Measurements from ENCODE around the gene PCDHB5. TPM values are rescaled to one million over a fixed set of nuclear protein-coding genes. Genes with fewer than 3 reads are reported as not detected.
"Not testable (repeated sequence)": the region's sequence is repeated elsewhere in the genome, so short reads cannot be mapped to it uniquely, and the experiment has no call there.

Gene PCDHB5
- total and polyA plus RNA-seq, 2 experiments from 2014 or later: 27.5 to 30.0 TPM

DNA sequence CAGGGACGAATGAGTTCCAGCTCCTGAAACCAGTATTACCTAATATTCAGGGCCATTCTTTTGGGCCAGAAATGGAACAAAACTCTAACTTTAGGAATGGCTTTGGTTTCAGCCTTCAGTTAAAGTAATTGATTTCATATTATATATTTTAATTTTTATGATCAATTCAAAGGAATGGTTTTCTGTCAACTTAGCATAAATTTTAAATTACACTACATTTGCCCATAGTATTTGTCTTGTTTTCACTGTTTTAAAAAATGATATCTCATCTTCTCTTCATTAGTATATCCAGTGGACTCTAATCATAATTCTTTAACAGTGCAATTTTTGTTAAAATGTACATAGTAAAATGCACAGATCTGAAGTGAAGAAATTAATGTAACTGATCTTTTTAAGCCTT, 45.3 kb downstream of the PCDHB5 start:
- Histone ChIP-seq H3K4me1 (ENCODE audit: low read depth) (no peaks in the 10 kb centered on the region), H3K27me3 (no peaks in the 10 kb centered on the region), H3K9me3 (ENCODE audit: low read depth) (no peaks in the 10 kb centered on the region), H3K4me3 (no peak overlapping the region), H3K27ac (no peak overlapping the region), H3K36me3 (no peaks in the 10 kb centered on the region)
- DNase-seq (ENCODE audit: low read depth in 1 of 2, low spot score in 1 of 2): no peak
- TF ChIP-seq, protein P1, sequence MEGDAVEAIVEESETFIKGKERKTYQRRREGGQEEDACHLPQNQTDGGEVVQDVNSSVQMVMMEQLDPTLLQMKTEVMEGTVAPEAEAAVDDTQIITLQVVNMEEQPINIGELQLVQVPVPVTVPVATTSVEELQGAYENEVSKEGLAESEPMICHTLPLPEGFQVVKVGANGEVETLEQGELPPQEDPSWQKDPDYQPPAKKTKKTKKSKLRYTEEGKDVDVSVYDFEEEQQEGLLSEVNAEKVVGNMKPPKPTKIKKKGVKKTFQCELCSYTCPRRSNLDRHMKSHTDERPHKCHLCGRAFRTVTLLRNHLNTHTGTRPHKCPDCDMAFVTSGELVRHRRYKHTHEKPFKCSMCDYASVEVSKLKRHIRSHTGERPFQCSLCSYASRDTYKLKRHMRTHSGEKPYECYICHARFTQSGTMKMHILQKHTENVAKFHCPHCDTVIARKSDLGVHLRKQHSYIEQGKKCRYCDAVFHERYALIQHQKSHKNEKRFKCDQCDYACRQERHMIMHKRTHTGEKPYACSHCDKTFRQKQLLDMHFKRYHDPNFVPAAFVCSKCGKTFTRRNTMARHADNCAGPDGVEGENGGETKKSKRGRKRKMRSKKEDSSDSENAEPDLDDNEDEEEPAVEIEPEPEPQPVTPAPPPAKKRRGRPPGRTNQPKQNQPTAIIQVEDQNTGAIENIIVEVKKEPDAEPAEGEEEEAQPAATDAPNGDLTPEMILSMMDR (IDR thresholded peaks at IDR 0.05; ENCODE audit: low read depth, low read length): no peak

DNA sequence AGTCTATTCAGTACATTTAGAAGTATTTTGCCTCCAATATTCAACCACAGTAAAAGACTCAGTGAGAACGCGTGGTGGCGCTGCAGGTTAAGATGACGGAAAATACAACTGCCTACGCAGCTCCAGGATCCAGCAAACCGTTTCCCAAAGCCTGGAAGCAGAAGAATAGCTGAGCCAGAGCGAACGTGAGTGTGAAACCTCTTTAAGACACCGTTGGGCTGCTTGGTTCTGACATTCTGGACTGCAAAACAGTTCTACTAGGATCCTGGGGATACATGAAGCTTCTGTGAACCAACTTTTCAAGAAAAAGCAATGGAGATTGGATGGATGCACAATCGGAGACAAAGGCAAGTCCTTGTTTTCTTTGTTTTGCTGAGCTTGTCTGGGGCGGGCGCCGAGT, 47.2 kb downstream of the PCDHB5 start, which contains the start of gene PCDHB16:
Gene PCDHB16, plus strand, starts transcription at position 140 of the 400 bp plus-strand sequence. Its CDS starts 173 bp downstream, at position 313.
- H3K27ac ChIP-seq: no peak within 1 kb of the TSS
- H3K27me3 ChIP-seq: no peaks in the 10 kb centered on the region
- DNase-seq (ENCODE audit: low read depth in 1 of 2, low spot score in 1 of 2): peak; percentile 3 to 30
- no peaks in the 10 kb centered on the region for H3K36me3 ChIP-seq
- no peaks in the 10 kb centered on the region for H3K4me1 ChIP-seq (ENCODE audit: low read depth)
- no peak within 1 kb of the TSS for H3K4me3 ChIP-seq
- TF ChIP-seq, protein P1 (IDR thresholded peaks at IDR 0.05; ENCODE audit: low read depth, low read length): no peak
- H3K9me3 ChIP-seq (ENCODE audit: low read depth): no peaks in the 10 kb centered on the region

DNA sequence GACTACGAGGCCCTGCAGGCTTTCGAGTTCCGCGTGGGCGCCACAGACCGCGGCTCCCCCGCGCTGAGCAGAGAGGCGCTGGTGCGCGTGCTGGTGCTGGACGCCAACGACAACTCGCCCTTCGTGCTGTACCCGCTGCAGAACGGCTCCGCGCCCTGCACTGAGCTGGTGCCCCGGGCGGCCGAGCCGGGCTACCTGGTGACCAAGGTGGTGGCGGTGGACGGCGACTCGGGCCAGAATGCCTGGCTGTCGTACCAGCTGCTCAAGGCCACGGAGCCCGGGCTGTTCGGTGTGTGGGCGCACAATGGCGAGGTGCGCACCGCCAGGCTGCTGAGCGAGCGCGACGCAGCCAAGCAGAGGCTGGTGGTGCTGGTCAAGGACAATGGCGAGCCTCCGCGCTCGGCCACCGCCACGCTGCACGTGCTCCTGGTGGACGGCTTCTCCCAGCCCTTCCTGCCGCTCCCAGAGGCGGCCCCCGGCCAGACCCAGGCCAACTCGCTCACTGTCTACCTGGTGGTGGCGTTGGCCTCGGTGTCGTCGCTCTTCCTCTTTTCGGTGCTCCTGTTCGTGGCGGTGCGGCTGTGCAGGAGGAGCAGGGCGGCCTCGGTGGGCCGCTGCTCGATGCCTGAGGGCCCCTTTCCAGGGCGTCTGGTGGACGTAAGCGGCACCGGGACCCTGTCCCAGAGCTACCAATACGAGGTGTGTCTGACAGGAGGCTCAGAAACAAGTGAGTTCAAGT, 49.3 kb downstream of the PCDHB5 start:
- H3K4me1 ChIP-seq (ENCODE audit: low read depth); H3K36me3 ChIP-seq; H3K9me3 ChIP-seq (ENCODE audit: low read depth); H3K4me3 ChIP-seq; DNase-seq (ENCODE audit: low read depth in 1 of 2, low spot score in 1 of 2); H3K27ac ChIP-seq; H3K27me3 ChIP-seq: not testable (repeated sequence)

DNA sequence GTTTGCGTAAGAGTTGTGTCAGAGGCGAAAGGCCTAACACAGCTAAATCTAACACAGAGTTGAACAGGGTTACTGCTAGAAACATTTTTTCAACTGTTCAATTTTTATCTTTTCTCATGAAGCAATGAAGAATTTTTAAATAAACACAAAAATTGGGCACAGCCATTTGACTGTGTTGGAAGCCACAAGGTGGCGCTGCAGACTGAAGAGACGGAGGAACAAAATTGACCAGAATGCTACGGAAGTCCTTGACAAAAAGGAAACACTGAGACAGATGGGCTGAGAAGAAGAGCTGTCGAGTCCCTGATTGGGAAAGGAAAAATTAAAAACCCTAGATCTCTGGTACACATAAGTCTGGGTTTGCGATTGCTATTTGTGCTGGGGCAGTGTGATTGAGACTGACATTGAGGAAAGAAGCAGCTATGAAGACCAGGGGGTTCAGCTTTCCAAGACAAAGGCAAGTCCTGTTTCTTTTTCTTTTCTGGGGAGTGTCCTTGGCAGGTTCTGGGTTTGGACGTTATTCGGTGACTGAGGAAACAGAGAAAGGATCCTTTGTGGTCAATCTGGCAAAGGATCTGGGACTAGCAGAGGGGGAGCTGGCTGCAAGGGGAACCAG, 52.0 kb downstream of the PCDHB5 start, which contains the start of gene PCDHB9:
Gene PCDHB9, plus strand, starts transcription at position 265 of the 616 bp plus-strand sequence. Its CDS starts 158 bp downstream, at position 423.
- H3K4me3 ChIP-seq: peak within 1 kb of the TSS; percentile 8
- DNase-seq (ENCODE audit: low read depth in 1 of 2, low spot score in 1 of 2): peak; percentile 9 to 29

More for the DNA sequence above, 52.0 kb downstream of the PCDHB5 start, which contains the start of gene PCDHB9:
- Histone ChIP-seq H3K27ac (no peak within 1 kb of the TSS), H3K4me1 (ENCODE audit: low read depth) (no peaks in the 10 kb centered on the region), H3K9me3 (ENCODE audit: low read depth) (no peaks in the 10 kb centered on the region), H3K36me3 (no peaks in the 10 kb centered on the region), H3K27me3 (no peaks in the 10 kb centered on the region)
- TF ChIP-seq, protein P1 (IDR thresholded peaks at IDR 0.05; ENCODE audit: low read depth, low read length): peak; percentile 21

Other genes with a start within 250 kb of the PCDHB5 start
- gene PCDHAC1, start 208.9 kb upstream of the PCDHB5 start, total RNA-seq: 16.7 and 20.8 TPM in 2 replicates
- 3.4 and 5.1 TPM in 2 replicates for gene PCDHAC1, start 208.9 kb upstream of the PCDHB5 start, polyA plus RNA-seq
- 42.2 and 47.8 TPM in 2 replicates for gene PCDHAC2, start 168.7 kb upstream of the PCDHB5 start, total RNA-seq
- gene PCDHAC2, start 168.7 kb upstream of the PCDHB5 start, polyA plus RNA-seq: 18.5 and 18.9 TPM in 2 replicates
- 0.03 and 0.07 TPM in 2 replicates for gene PCDHB1, start 83.8 kb upstream of the PCDHB5 start, total RNA-seq
- gene PCDHB1, start 83.8 kb upstream of the PCDHB5 start, polyA plus RNA-seq: not detected in 2 replicates
- 43.9 and 51.5 TPM in 2 replicates for gene PCDHB2, start 40.6 kb upstream of the PCDHB5 start, total RNA-seq
- 25.0 and 31.2 TPM in 2 replicates for gene PCDHB2, start 40.6 kb upstream of the PCDHB5 start, polyA plus RNA-seq
- gene PCDHB3, start 34.7 kb upstream of the PCDHB5 start, total RNA-seq: 5.6 and 8.9 TPM in 2 replicates
- gene PCDHB3, start 34.7 kb upstream of the PCDHB5 start, polyA plus RNA-seq: 0.34 and 1.2 TPM in 2 replicates
- 2.6 and 5.2 TPM in 2 replicates for gene PCDHB4, start 13.4 kb upstream of the PCDHB5 start, total RNA-seq
- gene PCDHB4, start 13.4 kb upstream of the PCDHB5 start, polyA plus RNA-seq: 0.75 and 2.4 TPM in 2 replicates
- gene PCDHB6, start 14.9 kb downstream of the PCDHB5 start, total RNA-seq: 1.7 and 2.1 TPM in 2 replicates
- 0.26 and 0.37 TPM in 2 replicates for gene PCDHB6, start 14.9 kb downstream of the PCDHB5 start, polyA plus RNA-seq
- gene PCDHB7, start 37.4 kb downstream of the PCDHB5 start, total RNA-seq: 1.1 and 2.3 TPM in 2 replicates
- 0.40 and 1.0 TPM in 2 replicates for gene PCDHB7, start 37.4 kb downstream of the PCDHB5 start, polyA plus RNA-seq
- 17.2 and 20.8 TPM in 2 replicates for gene PCDHB8, start 42.6 kb downstream of the PCDHB5 start, total RNA-seq
- gene PCDHB8, start 42.6 kb downstream of the PCDHB5 start, polyA plus RNA-seq: 6.2 and 8.7 TPM in 2 replicates
- gene PCDHB16, start 47.2 kb downstream of the PCDHB5 start, total RNA-seq: 4.8 and 6.3 TPM in 2 replicates
- gene PCDHB16, start 47.2 kb downstream of the PCDHB5 start, polyA plus RNA-seq: 1.6 and 2.7 TPM in 2 replicates
- 7.4 and 7.9 TPM in 2 replicates for gene PCDHB9, start 52.0 kb downstream of the PCDHB5 start, total RNA-seq
- gene PCDHB9, start 52.0 kb downstream of the PCDHB5 start, polyA plus RNA-seq: 2.5 and 2.9 TPM in 2 replicates
- gene PCDHB10, start 57.1 kb downstream of the PCDHB5 start, total RNA-seq: 8.8 and 10.9 TPM in 2 replicates
- gene PCDHB10, start 57.1 kb downstream of the PCDHB5 start, polyA plus RNA-seq: 7.8 and 9.0 TPM in 2 replicates
- gene PCDHB11, start 64.4 kb downstream of the PCDHB5 start, total RNA-seq: 4.7 and 8.6 TPM in 2 replicates
- 2.4 and 3.1 TPM in 2 replicates for gene PCDHB11, start 64.4 kb downstream of the PCDHB5 start, polyA plus RNA-seq
- gene PCDHB12, start 73.5 kb downstream of the PCDHB5 start, total RNA-seq: 9.5 and 17.7 TPM in 2 replicates
- 2.1 and 3.5 TPM in 2 replicates for gene PCDHB12, start 73.5 kb downstream of the PCDHB5 start, polyA plus RNA-seq
- gene PCDHB13, start 78.7 kb downstream of the PCDHB5 start, total RNA-seq: 7.8 and 8.4 TPM in 2 replicates
- gene PCDHB13, start 78.7 kb downstream of the PCDHB5 start, polyA plus RNA-seq: 1.3 and 3.1 TPM in 2 replicates
- 17.3 and 21.2 TPM in 2 replicates for gene PCDHB14, start 88.1 kb downstream of the PCDHB5 start, total RNA-seq
- 8.1 and 11.8 TPM in 2 replicates for gene PCDHB14, start 88.1 kb downstream of the PCDHB5 start, polyA plus RNA-seq
- gene PCDHB15, start 110.2 kb downstream of the PCDHB5 start, total RNA-seq: 21.3 and 32.4 TPM in 2 replicates
- 13.3 and 19.3 TPM in 2 replicates for gene PCDHB15, start 110.2 kb downstream of the PCDHB5 start, polyA plus RNA-seq
- 0.42 TPM in 1 of 2 replicates, not detected in the other for gene SLC25A2, start 168.8 kb downstream of the PCDHB5 start, total RNA-seq
- gene SLC25A2, start 168.8 kb downstream of the PCDHB5 start, polyA plus RNA-seq: not detected in 2 replicates
- 93.8 and 124 TPM in 2 replicates for gene TAF7, start 185.6 kb downstream of the PCDHB5 start, total RNA-seq
- gene TAF7, start 185.6 kb downstream of the PCDHB5 start, polyA plus RNA-seq: 165 and 215 TPM in 2 replicates
- gene PCDHGA1, start 195.3 kb downstream of the PCDHB5 start, total RNA-seq: 1.7 and 2.3 TPM in 2 replicates
- 0.40 and 1.2 TPM in 2 replicates for gene PCDHGA1, start 195.3 kb downstream of the PCDHB5 start, polyA plus RNA-seq
- 0.95 and 1.8 TPM in 2 replicates for gene PCDHGA2, start 203.6 kb downstream of the PCDHB5 start, total RNA-seq
- gene PCDHGA2, start 203.6 kb downstream of the PCDHB5 start, polyA plus RNA-seq: 0.18 and 1.1 TPM in 2 replicates
- 1.5 and 3.2 TPM in 2 replicates for gene PCDHGA3, start 208.6 kb downstream of the PCDHB5 start, total RNA-seq
- gene PCDHGA3, start 208.6 kb downstream of the PCDHB5 start, polyA plus RNA-seq: 1.4 and 2.2 TPM in 2 replicates
- gene PCDHGB1, start 214.9 kb downstream of the PCDHB5 start, total RNA-seq: 1.8 and 3.7 TPM in 2 replicates
- gene PCDHGB1, start 214.9 kb downstream of the PCDHB5 start, polyA plus RNA-seq: 0.32 and 0.46 TPM in 2 replicates
- 1.5 and 1.8 TPM in 2 replicates for gene PCDHGA4, start 219.8 kb downstream of the PCDHB5 start, total RNA-seq
- gene PCDHGA4, start 219.8 kb downstream of the PCDHB5 start, polyA plus RNA-seq: 0.20 and 0.32 TPM in 2 replicates
- 2.7 and 3.0 TPM in 2 replicates for gene PCDHGB2, start 224.8 kb downstream of the PCDHB5 start, total RNA-seq
- gene PCDHGB2, start 224.8 kb downstream of the PCDHB5 start, polyA plus RNA-seq: 1.0 and 2.8 TPM in 2 replicates
- 1.1 and 1.2 TPM in 2 replicates for gene PCDHGA5, start 229.0 kb downstream of the PCDHB5 start, total RNA-seq
- 0.09 TPM in 1 of 2 replicates, not detected in the other for gene PCDHGA5, start 229.0 kb downstream of the PCDHB5 start, polyA plus RNA-seq
- 0.71 and 1.2 TPM in 2 replicates for gene PCDHGB3, start 235.0 kb downstream of the PCDHB5 start, total RNA-seq
- gene PCDHGB3, start 235.0 kb downstream of the PCDHB5 start, polyA plus RNA-seq: 0.27 TPM in 1 of 2 replicates, not detected in the other
- gene PCDHGA6, start 238.7 kb downstream of the PCDHB5 start, total RNA-seq: 0.66 and 0.88 TPM in 2 replicates
- gene PCDHGA6, start 238.7 kb downstream of the PCDHB5 start, polyA plus RNA-seq: not detected in 2 replicates
- gene PCDHGA7, start 247.5 kb downstream of the PCDHB5 start, total RNA-seq: 1.0 and 1.2 TPM in 2 replicates
- gene PCDHGA7, start 247.5 kb downstream of the PCDHB5 start, polyA plus RNA-seq: 0.20 TPM in 1 of 2 replicates, not detected in the other